ENCODE results near the gene REG1B. TPM values are rescaled to one million over a fixed set of nuclear protein-coding genes. Genes with fewer than 3 reads are reported as not detected.

The REG1B gene
- total RNA-seq: not detected in 2 replicates

GRCh38 chr2:79087785-79088364 lies at the start of gene REG1B:
REG1B (minus strand) TSS chr2:79087993; CDS start chr2:79087612, 381 bp downstream.

GRCh38 chr2:79120194-79120713 lies 32.5 kb upstream of the REG1B start, which contains the start of gene REG1A:
REG1A (plus strand) TSS chr2:79120488; CDS start chr2:79120862, 374 bp downstream.

Other genes starting within 250 kb of the REG1B start
- not detected in 2 replicates for gene REG3G, start 62.3 kb downstream of the REG1B start, total RNA-seq
- gene REG1A, start 32.5 kb upstream of the REG1B start, total RNA-seq: not detected in 2 replicates
- gene REG3A, start 71.8 kb upstream of the REG1B start, total RNA-seq: not detected in 2 replicates